ENCODE data around the gene SBF1.

Gene SBF1

DNA sequence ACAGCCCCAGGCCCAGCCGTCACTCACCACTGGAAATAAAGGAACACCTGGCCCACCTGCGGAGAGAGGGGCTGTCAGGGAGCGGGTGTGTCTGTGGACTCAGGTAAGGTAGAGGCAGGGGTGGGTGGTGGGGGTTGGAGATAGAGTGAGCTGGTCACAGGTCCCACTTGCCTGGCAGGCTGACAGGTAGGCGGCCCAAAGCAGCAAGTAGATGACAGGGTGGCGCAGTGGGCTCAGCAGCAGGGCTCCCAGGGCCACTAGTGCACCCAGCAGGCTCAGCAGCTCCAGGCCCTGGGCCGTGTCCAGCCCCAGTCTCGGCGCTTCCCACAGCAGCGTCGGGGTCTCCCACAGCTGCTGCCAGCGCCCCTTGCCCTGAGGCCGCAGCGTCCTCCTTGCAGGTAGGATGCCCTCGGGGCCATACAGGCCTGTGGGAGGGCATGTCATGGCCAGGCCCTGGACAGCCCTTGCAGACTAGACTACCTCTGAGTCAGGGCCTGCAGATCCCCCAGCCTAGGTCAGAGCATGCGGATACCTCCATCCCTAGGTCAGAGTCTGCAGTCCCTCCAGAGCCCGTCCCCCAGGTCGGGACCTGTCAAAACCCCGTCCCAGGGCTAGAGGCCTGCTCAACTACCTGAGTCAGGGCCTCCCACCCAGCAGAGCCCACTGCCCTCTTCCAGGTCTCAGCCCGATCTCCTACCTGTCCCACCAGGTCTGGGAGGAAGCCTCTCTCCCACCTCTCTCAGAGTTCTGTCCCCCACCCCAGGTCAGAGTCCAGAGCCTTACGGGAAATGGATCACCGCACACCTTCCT lies 32.0 kb upstream of the SBF1 start:
- DNase-seq = no peak

DNA sequence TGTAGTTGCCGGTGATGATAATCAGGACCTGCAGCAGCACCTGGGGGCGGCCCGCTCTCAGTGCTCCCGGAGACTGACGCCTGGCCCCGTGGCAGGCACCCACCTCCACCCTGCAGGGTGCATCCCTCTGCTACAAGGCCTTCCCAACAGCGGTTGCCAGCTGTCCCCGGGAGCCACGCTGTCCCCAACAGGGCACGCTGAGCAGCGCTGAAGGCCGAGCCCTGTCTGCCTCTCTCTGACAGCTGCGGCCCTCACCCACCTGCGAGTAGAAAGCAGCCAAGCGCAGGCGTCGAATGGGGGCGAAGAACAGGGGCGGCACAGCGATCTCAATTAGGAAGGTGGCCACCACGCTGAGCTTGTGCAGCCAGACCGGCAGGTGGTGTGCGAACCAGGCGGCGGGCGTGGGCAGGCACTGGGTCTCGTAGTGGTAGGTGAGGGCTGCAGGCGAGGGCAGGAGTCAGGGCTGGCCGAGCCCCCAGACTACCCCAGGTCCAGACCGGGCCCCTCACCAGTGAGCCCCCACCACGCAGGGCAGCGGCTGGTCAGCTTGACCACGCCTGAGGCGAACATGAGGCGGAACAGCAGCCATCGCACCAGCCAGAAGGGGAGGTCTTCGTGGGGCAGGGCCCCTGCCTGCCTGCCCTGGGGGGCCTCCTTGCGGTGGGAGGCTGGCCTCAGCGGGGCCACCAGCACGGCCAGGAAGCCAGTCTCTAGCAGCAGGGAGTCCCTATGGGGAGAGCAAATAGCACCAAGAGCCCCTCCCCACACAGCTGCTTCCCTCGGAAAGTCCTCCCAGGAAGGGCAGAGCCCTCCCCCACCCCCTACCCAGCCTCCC lies 31.2 kb upstream of the SBF1 start:
- DNase-seq = no peak

DNA sequence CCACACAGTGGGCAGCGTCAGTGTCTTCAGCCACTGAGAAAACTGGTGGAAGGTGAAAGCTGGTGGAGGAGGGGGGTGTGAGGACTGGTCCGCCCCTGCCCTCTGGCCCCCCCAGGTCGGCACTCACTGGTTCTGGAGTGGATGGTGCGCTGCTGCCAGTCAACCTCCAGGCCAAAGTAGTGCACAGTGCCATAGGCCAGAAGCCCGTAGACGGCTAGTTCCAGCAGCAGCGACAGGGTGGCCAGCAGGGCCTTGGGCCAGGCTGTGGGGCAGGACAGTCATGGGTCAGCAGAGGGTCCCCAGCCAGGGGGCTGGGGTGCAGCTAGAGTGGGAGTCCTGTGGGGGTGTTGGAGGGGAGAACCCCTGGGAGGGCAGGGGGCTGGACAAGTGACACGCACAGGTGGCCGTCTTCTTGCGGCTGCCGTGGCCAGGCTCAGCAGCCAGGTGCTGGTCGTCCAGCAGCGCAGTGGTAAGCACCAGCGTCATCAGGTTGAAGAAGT lies 30.5 kb upstream of the SBF1 start:
- no peak for DNase-seq

DNA sequence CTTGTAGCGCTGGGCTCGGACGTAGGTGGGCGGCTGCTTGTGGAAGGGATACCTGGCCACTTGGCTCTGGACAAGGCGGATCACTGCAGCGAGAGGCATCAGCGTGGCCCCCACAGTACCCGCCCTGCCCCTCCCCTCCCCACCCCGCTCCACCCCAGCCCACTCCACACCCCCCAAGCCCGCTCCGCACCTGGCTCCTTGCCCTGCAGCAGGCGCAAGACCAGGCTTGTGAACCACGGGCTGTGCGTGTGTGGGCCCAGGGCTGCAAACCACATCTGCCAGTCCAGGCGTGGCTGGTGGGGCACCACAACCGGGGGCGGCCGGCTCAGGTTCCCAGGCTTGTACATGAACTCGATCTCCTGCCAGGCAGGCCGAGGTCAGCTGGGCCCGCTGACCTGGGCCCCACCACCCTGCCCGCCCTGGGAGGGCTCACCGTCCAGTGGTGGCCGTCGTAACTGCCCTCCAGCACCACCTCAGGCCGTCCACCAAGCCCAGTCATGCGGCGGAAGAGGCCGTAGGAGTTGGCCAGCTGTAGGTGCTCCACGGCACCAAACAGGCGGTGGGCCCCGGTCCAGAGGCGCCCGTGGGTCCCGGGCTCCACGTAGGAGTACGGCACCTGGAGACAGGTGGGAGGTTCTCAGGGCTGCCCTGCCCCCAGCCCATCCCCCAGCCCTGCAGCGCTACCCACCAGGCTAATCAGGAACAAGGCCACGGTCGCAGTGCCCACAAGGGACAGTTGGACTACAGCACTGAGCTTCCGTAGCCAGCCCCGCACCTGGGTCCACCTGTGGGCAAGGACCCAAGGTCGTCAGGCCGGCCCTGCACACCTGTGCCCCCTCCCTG lies 29.8 kb upstream of the SBF1 start:
- no peak for DNase-seq

DNA sequence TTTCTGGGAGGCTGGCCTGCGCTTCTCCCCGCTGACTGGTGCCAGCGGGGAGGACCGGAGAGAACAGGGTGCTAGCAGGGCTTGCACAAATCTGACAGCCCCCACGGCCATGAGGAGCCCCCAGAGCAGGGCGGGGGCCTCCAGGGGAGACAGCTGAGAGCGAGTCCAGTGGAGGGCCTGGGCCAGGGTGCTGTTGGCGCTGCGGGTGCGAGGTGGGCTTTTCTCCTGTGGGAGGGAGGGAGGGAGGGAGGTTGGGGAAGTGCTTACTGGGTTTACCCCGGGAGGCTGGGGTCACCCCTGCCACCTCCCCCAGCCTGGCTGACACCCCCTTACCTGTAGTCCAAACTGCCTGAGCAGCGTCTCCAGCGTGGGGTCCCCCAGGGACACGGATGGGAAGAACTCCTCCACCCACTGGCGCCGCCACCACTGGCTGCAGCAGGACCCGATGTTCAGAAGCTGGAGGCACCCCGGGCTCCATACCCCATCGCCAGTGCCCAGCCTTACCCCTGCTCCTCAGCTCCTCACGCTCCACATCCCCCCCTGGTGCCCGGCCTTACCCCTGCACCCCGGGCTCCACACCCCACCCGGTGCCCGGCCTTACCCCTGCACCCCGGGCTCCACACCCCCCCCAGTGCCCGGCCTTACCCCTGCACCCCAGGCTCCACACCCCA lies 28.8 kb upstream of the SBF1 start:
- DNase-seq = no peak

DNA sequence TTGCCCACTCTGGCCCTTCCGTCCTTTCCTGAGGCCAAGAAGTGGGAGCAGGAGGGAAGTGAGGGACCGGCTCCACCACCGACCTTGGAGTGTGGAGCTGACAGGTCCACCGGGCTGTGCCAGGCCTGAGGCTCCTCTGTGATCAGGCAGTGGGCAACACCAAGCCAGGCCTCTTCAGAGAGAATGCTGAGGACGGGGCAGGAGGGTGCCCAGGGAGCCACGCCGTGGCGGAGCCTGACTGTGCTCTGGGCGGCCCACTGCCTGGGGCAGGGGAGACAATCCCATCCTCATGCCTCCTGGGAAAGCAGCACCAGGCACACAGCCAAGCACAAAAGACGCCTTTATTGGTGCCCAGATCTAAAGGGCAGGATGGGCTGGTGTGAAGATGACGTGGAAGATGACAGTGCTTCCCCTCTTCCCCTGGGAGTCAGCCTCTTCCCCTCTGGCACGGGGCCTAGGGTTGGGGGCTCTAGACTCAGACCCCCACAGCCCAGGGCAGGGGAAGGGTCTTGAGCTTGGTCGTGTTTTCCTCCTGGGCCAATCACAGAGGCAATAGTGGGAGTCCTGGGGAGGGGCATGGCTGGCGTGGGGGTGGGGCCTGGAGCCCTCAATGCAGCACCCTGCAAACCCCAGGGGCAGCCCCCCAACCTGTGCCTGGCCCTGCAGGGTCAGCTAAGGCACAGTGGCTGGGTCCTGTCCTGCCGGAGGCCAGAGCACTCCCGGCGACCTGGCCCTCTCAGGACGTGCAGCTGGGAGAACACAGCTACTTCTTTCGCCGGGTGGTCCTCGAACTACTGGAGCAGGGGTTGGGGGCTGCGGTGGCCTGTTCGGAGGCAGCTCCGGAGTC lies 28.0 kb upstream of the SBF1 start:
- DNase-seq = no peak

DNA sequence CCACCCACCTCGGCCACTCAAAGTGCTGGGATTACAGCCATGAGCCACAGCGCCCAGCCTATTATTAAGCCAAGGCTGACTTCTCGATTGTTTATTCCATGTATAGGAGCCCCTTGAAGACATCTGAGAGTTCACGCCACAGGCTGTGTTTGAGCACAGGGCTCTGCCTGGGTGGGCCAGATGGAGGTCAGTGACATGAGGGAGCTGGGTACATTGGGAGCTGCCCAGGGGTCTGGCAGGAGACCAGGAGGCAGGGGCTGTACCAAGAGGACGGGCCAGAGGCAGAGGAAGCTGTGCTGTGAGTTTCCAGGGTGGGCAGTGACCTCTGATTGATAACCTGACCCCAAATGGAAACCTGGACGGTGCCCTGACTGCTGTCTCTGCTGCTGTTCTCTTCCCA lies 27.3 kb upstream of the SBF1 start:
- no peak for DNase-seq

DNA sequence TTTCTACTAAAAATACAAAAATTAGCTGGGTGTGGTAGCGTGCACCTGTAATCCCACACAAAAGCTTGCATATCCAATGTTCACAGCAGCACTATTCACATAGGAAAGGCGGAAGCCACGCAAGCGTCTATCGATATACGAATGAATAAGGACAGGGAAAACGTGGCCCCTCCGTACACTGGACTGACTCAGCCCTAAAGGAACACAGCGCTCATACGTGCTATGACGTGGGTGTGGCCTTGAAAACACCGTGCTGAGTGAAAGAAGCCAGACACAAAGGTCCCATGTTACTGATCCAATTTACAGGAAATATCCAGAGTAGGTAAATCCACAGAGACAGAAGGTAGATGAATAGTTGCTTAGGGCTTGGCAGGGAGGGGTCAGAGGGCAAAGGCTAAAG lies 25.6 kb upstream of the SBF1 start:
- DNase-seq = no peak

DNA sequence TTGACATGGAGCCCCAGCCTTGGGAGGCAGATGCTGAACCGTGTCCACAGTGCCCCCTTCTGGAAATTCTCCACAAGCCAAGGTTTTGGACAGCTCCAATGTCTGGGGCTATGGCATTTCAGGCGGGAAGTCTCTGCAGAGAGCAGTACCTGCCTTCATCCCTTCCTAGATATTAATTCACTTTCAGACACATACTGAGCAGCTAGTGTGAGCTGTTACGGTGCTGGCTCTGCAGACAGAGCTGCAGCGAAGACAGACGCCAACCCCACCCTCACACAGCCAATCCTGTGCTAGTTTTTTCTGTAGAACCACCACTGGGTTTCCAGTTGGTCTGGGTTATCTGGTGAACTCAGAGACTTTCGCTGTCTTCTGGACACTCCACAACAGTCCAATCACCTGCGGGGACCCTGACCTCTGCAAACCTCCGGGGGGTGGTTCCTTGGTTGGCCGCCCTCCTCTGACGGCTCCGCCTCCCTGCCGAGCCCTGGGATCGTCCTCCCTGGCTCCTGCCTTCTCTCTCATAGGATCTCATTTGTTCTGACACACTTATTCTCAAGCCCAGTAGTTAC lies 23.6 kb upstream of the SBF1 start:
- no peak for DNase-seq

DNA sequence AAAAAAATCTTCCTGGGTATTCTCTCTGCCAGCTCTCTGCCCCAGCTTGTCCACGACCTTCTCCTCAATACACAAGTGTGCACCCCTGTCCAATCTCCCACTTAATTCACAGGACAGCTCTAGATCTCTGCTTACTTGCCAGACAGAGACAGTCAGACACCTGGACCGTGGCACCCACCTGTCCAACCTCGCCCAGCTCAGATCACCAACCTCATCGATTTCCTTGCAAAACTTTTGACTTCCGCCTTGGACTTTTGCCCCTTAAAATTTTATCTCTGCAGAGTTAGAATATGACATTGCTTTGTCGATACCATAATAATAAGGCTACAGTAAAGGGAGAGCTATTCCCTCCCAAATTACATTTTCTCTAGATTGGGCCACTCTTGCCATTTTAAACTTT lies 22.3 kb upstream of the SBF1 start:
- no peak for DNase-seq

DNA sequence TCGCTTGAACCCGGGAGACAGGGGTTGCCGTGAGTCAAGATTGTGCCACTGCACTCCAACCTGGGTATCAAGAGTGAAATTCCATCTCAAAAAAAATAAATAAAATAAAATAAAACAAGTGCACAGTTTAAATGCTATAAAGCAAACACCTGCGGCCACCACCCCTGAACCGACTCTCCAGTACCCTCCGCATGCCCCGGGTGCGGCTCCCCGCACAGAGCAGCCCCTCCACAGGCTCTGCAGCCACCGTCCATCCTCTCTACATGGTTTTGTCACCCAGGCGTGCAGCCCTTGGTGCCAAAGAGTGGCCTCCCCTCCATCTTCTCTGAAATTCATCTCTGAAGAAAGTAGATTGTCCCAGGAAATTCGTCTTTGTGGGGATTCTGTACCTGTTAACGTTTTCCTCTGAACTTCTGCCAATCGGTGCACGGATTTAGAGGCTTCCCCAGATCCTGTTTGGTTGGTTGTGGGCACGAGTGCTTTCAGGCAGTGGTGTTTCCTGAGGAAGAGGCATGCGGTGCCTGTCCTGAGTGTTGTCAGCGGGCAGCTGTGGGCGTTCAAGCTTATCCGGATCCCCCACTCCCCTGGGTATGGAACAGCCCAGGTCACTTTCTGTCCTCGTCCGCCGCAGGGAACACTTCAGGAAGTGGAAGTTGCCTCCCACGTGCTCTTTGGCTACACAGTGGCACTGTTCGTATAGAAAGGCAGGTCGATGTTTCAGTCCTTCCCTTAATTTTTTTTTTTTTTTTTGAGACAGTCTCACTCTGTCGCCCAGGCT lies 15.9 kb upstream of the SBF1 start:
- DNase-seq = no peak

DNA sequence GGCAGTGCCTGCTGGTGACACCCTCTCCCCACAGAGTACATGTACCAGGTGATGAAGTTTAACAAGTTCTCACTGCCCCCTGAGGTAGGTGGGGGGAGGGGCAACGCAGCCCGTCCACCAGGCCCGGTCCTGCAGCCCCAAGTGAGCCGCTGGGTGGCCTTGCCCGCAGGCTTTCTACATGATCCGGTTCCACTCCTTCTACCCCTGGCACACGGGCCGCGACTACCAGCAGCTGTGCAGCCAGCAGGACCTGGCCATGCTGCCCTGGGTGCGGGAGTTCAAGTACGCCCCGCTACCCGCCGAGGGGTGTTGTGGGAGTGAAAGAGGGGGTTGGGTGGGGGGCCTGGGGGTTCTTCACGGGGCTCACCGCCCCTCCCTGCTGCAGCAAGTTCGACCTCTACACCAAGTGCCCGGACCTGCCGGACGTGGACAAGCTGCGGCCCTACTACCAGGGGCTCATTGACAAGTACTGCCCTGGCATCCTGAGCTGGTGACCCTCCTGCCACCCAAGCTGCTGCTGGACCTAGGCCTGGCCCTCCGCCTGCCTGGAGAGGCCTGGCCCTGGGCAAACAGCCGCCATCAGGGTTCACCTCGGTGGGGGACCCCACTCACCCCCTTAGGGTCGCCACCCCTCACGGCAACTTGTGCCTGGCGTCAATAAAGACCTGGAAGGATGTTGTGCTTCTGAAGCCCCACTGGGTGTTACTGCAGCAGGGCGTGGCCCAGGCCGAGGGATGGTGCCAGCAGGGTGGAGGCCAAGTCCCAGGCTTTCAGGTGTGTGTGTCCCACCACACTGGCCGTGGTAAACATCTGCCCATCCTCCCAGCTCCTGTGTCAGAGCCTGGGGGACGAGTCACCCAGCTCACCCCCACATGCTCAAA lies 14.8 kb upstream of the SBF1 start:
- no peak for DNase-seq

DNA sequence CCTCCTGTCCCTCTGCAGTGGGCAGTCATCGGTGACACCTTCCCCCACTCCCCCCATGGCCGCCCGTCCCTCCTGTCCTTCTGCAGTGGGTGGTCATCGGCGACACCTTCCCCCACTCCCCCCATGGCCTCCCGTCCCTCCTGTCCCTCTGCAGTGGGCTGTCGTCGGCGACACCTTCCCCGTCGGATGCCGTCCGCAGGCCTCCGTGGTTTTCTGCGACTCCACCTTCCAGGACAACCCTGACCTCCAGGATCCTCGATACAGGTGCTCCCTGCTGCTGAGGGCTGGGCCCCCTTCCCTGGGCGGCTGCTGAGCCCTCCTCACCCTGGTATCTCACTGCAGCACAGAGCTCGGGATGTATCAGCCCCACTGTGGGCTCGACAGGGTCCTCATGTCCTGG lies 14.1 kb upstream of the SBF1 start:
- DNase-seq = no peak

DNA sequence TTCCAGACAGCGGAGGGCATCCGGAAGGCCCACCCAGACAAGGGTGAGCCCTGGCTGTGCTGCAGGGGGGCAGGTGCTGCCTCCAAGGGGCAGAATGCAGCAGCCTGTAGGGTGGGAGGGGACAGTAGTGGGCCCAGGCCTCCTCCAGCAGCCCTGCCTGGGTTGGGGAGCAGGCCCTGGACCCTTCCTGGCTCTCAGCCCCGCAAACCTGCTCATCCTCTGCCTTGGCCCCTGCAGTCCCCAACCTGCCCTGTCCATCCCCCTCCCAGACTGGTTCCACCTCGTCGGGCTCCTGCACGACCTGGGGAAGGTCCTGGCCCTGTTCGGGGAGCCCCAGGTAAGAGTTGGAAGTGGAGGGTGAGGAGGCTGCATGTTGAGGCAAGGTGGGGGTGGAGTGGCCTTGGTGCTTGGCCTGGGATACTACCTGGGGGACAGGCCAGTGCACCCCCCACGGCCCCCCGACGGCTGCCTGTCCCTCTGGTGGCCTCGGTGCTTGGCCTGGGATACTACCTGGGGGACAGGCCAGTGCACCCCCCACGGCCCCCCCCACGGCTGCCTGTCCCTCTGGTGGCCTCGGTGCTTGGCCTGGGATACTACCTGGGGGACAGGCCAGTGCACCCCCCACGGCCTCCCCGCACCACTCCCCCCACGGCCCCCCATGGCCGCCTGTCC lies 13.3 kb upstream of the SBF1 start:
- DNase-seq = no peak

DNA sequence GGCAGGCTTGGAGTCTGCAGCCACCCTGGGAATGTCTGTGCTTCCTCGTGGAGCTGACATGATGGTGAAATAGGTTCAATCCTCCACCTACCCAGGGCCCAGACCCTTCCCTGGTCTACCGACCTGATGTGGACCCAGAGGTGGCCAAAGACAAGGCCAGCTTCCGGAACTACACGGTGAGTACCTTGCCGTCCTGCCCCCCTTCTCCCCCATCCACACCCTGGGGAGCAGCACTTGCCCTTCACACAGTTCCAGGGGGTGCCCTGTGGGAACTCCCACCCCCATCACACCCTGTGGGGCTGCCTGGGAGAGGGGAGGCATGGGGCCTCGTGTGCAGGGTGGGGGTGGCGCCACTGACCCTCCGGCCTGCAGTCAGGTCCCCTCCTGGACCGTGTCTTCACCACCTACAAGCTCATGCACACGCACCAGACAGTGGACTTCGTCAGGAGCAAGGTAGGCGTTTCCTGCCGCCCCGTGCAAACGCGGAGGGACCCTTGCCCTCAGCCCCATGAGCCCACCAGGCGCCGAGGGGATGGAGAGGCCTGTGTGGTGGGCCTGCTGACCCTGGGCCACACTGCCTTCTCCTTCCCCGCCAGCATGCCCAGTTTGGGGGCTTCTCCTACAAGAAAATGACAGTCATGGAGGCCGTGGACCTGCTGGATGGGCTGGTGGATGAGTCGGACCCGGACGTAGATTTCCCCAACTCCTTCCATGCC lies 12.6 kb upstream of the SBF1 start:
- DNase-seq = no peak

DNA sequence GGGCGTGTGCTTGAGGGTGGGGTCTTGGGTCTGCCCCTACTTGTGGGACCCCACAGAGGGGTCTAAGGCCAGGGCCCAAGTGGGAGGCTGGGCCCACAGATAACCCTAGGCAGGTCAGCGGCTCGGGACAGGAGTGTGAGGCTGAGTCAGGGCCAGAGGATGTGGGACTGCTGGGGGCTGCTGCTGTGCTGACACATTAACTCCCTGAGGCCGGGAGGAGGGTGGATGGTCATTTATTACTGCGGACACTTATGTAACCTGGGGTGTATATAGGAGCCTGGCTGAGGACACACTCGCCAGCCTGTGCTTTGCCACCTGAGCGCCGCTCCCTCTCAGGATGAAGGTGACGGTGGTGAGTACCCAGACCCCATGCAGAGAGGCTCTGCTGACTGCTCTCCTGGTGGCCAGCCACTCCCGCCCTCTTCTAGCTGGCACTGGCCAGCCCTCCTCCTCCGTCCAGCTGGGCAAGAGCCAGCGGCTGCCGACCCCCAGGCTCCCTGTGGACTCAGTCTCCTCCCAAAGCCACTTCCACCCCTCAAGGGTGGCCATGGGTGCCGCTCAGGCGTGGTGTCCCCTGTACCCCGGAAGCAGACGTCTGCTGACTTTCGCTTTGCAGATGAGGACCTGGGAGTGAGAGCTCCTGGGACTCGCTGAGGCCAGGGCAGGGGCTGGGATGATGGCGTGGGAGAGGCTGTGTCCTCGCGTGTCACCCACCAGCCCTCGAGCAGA lies 11.9 kb upstream of the SBF1 start, which contains the start of gene MIOX:
Gene MIOX, plus strand, starts transcription at position 299 of the 729 bp plus-strand sequence. Its CDS starts 39 bp downstream, at position 338.
- DNase-seq = no peak
